ENCODE data around the gene LDLRAD3.

DNA sequence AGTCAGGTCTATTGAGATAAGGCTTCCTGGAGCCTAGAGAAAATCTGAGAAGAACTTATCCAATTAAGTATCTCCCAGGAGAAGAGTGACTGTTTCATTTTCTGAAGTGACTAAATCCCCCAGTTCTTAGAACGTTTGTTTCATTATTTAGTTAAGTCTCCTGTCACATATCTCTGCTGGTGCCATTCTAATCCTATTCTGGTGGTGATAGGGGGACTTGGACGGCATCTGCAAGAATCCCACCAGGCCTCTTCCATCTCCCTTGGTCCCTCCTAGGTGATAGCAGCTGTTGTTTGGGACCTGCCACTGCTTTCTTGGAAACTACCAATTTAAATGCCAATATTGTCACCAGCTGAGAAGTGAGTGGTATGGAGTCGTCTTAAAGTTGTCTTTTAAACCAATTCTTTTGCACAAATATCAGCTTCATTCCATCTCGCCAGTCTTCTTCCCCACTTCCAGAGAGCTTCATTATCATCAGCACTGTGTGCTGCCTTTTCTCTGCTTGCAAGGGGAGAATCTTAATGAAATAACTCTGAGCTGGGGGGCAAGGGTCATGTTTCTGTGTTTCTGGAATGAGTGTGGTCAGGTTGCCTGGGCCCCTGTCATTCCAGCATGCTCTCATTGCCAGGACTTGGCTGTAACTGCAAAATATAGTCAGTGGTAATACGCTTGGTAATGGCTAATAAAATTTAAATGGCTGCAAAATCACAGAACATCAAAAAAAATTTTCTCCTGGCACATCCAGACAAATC lies 104.8 kb downstream of the LDLRAD3 start:
- TF ChIP-seq, protein P1, sequence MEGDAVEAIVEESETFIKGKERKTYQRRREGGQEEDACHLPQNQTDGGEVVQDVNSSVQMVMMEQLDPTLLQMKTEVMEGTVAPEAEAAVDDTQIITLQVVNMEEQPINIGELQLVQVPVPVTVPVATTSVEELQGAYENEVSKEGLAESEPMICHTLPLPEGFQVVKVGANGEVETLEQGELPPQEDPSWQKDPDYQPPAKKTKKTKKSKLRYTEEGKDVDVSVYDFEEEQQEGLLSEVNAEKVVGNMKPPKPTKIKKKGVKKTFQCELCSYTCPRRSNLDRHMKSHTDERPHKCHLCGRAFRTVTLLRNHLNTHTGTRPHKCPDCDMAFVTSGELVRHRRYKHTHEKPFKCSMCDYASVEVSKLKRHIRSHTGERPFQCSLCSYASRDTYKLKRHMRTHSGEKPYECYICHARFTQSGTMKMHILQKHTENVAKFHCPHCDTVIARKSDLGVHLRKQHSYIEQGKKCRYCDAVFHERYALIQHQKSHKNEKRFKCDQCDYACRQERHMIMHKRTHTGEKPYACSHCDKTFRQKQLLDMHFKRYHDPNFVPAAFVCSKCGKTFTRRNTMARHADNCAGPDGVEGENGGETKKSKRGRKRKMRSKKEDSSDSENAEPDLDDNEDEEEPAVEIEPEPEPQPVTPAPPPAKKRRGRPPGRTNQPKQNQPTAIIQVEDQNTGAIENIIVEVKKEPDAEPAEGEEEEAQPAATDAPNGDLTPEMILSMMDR (IDR thresholded peaks at IDR 0.05), result no peak
- TF ChIP-seq ZFX (IDR thresholded peaks at IDR 0.05; ENCODE audit: borderline replicate concordance), result no peak

All from 22Rv1 (cell line).